ENCODE results near the gene MRPL4.
"Not testable (repeated sequence)": the region's sequence is repeated elsewhere in the genome, so short reads cannot be mapped to it uniquely, and the experiment has no call there.

MRPL4 gene

GRCh38 chr19:10268071-10268470, 16.1 kb downstream of the MRPL4 start:
- DNase-seq, result no peak

DNA sequence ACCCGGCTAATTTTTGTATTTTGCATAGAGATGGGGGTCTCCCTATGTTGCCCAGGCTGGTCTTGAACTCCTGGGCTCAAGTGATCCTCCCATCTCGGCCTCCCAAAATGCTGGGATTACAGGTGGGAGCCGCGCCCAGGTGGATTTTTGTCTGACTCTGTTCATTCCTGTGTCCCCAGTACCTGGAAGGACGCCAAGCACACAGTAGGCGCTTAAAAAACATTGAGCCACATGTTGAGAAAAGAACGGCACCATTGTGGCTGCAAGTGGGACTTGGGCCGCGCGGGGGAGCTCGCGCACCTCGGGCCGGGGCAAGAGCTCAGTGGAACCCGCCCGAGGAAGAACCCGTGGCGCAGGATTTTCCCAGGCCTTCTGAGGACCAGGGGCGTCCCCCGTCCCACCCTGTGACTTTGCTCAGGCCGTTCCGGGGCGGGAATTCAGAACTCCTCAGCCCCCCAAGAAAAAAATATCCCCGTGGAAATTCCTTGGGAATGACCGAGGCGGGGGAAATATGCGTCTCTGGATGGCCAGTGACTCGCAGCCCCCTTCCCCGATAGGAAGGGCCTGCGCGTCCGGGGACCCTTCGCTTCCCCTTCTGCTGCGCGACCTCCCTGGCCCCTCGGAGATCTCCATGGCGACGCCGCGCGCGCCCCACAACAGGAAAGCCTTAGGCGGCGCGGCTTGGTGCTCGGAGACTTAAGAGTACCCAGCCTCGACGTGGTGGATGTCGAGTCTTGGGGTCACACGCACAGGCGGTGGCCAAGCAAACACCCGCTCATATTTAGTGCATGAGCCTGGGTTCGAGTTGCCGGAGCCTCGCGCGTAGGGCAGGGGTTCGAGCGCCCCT, 17.5 kb downstream of the MRPL4 start:
- DNase-seq, result peak; percentile 90

DNA sequence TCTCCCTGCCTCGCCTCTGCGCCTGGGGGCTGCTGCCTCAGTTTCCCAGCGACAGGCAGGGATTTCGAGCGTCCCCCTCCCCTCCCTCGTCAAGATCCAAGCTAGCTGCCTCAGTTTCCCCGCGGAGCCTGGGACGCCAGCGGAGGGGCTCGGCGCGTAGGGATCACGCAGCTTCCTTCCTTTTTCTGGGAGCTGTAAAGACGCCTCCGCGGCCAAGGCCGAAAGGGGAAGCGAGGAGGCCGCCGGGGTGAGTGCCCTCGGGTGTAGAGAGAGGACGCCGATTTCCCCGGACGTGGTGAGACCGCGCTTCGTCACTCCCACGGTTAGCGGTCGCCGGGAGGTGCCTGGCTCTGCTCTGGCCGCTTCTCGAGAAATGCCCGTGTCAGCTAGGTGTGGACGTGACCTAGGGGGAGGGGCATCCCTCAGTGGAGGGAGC, 18.2 kb downstream of the MRPL4 start:
- DNase-seq, result peak; percentile 87

DNA sequence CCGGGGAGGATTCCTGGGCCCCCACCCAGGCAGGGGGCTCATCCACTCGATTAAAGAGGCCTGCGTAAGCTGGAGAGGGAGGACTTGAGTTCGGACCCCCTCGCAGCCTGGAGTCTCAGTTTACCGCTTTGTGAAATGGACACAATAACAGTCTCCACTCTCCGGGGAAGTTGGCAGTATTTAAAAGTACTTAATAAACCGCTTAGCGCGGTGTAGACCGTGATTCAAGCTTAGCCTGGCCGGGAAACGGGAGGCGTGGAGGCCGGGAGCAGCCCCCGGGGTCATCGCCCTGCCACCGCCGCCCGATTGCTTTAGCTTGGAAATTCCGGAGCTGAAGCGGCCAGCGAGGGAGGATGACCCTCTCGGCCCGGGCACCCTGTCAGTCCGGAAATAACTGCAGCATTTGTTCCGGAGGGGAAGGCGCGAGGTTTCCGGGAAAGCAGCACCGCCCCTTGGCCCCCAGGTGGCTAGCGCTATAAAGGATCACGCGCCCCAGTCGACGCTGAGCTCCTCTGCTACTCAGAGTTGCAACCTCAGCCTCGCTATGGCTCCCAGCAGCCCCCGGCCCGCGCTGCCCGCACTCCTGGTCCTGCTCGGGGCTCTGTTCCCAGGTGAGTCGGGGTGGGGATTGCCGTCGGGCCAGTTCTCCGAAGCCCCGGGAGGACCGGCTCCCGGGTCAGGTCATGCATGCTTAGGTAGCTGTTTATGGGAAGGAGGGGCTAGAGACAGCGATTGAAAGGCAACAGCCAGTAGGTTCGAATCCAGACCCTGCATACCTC, 18.8 kb downstream of the MRPL4 start, which contains the start of gene ICAM1:
ICAM1 (plus strand) TSS at position 505 of the 779 bp plus-strand sequence; CDS start at position 545, 40 bp downstream.
- DNase-seq, result peak; percentile 83

- DNase-seq, result no peak
Observed at GRCh38 chr19:10271543-10272086, 19.6 kb downstream of the MRPL4 start.

DNA sequence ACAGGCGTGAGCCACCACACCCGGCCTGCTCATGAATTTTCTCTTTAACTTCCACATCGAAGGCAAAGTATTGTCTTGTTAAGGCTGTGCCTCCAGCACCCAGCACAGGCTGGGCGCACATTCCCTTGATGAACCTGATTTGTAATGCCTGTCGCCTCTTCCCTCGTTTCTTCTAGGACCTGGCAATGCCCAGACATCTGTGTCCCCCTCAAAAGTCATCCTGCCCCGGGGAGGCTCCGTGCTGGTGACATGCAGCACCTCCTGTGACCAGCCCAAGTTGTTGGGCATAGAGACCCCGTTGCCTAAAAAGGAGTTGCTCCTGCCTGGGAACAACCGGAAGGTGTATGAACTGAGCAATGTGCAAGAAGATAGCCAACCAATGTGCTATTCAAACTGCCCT, 22.6 kb downstream of the MRPL4 start:
- no peak for DNase-seq

GRCh38 chr19:10277795-10278589, 26.0 kb downstream of the MRPL4 start:
- no peak for DNase-seq

GRCh38 chr19:10278935-10279334, 26.9 kb downstream of the MRPL4 start:
- no peak for DNase-seq

DNA sequence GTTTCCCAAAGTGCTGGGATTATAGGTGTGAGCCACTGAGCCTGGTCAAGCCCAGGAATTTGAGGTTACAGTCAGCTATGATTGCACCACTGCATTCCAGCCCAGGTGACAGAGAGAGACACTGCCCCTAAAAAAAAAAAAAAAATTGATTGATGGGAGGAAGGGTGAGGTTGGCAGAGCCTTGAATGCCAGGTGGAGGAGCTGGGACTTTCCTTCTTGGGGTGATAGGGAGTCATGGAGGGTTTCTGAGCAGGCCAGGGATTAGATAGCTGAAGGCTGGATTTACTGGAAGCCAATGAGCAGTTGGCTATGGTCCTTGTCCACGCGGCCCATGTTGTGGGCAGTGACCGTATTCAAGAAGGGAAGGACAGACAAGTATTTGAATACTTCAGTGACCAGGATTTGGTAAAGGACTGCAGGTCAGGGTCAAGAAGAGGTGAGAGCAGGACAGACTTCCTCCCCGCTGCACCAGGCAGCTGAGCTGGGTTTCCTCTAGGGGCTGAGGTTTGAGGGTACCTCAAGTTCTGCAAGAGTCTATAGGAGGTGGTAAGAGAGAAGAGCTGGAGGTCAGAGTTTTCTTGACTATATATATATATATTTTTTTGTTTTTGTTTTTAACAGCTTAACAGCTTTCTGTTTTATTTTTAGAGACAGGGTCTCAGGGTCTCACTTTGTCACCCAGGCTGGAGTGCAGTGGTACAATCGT, 27.9 kb downstream of the MRPL4 start:
- peak; percentile 29 for DNase-seq

DNA sequence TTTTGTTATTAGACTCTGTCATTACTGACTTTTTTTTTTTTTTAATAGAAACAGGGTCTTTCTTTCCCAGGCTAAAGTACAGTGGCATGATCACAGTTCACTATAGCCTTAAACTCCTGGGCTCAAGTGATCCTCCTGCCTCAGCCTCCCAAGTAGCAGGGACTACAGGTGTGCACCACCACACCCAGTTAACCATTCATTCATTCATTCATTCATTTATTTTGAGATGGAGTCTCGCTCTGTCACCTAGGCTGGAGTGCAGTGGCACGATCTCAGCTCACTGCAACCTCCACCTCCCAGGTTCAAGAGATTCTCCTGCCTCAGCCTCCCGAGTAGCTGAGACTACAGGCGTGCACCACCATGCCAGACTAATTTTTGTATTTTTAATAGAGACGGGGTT, 30.0 kb downstream of the MRPL4 start:
- not testable (repeated sequence) for DNase-seq

GRCh38 chr19:10283301-10284064, 31.5 kb downstream of the MRPL4 start:
- DNase-seq, result peak; percentile 68

DNA sequence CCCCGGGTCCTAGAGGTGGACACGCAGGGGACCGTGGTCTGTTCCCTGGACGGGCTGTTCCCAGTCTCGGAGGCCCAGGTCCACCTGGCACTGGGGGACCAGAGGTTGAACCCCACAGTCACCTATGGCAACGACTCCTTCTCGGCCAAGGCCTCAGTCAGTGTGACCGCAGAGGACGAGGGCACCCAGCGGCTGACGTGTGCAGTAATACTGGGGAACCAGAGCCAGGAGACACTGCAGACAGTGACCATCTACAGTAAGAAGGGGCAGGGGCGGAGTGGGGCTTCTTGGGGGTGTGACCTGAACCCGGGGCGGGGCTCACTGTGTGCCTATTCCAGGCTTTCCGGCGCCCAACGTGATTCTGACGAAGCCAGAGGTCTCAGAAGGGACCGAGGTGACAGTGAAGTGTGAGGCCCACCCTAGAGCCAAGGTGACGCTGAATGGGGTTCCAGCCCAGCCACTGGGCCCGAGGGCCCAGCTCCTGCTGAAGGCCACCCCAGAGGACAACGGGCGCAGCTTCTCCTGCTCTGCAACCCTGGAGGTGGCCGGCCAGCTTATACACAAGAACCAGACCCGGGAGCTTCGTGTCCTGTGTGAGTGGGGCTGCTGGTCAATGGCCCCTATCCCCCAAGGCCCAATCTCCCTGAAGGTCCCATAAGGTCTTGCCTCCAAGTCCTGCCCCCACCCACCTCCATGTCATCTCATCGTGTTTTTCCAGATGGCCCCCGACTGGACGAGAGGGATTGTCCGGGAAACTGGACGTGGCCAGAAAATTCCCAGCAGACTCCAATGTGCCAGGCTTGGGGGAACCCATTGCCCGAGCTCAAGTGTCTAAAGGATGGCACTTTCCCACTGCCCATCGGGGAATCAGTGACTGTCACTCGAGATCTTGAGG, 32.3 kb downstream of the MRPL4 start:
- DNase-seq, result no peak

DNA sequence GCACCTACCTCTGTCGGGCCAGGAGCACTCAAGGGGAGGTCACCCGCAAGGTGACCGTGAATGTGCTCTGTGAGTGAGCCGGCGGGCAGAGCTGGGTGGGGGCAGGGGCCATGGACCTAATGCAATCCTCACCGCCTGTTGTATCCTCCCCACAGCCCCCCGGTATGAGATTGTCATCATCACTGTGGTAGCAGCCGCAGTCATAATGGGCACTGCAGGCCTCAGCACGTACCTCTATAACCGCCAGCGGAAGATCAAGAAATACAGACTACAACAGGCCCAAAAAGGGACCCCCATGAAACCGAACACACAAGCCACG, 32.9 kb downstream of the MRPL4 start:
- DNase-seq, result no peak

- peak; percentile 41 for DNase-seq
Observed at GRCh38 chr19:10285393-10285792, 33.4 kb downstream of the MRPL4 start.

DNA sequence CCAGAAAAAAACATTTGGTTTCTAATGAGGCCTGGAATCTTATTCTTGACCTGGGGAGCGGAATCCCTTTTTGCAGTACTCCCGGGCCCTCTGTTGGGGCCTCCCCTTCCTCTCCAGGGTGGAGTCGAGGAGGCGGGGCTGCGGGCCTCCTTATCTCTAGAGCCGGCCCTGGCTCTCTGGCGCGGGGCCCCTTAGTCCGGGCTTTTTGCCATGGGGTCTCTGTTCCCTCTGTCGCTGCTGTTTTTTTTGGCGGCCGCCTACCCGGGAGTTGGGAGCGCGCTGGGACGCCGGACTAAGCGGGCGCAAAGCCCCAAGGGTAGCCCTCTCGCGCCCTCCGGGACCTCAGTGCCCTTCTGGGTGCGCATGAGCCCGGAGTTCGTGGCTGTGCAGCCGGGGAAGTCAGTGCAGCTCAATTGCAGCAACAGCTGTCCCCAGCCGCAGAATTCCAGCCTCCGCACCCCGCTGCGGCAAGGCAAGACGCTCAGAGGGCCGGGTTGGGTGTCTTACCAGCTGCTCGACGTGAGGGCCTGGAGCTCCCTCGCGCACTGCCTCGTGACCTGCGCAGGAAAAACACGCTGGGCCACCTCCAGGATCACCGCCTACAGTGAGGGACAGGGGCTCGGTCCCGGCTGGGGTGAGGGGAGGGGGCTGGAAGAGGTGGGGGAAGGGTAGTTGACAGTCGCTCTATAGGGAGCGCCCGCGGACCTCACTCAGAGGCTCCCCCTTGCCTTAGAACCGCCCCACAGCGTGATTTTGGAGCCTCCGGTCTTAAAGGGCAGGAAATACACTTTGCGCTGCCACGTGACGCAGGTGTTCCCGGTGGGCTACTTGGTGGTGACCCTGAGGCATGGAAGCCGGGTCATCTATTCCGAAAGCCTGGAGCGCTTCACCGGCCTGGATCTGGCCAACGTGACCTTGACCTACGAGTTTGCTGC, 35.1 kb downstream of the MRPL4 start, which contains the start of gene ICAM4:
ICAM4 (plus strand) TSS at position 153 of the 935 bp plus-strand sequence; CDS start at position 211, 58 bp downstream.
- DNase-seq, result peak; percentile 97

DNA sequence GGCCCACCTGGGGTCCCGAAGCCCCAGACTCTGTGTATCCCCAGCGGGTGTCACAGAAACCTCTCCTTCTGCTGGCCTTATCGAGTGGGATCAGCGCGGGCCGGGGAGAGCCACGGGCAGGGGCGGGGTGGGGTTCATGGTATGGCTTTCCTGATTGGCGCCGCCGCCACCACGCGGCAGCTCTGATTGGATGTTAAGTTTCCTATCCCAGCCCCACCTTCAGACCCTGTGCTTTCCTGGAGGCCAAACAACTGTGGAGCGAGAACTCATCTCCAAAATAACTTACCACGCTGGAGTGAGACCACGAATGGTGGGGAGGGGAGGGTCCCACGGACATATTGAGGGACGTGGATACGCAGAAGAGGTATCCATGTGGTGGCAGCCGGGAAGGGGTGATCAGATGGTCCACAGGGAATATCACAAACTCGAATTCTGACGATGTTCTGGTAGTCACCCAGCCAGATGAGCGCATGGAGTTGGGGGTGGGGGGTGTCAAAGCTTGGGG, 36.7 kb downstream of the MRPL4 start:
- peak; percentile 97 for DNase-seq

- DNase-seq, result peak; percentile 95
Observed at GRCh38 chr19:10289167-10289835, 37.3 kb downstream of the MRPL4 start.

DNA sequence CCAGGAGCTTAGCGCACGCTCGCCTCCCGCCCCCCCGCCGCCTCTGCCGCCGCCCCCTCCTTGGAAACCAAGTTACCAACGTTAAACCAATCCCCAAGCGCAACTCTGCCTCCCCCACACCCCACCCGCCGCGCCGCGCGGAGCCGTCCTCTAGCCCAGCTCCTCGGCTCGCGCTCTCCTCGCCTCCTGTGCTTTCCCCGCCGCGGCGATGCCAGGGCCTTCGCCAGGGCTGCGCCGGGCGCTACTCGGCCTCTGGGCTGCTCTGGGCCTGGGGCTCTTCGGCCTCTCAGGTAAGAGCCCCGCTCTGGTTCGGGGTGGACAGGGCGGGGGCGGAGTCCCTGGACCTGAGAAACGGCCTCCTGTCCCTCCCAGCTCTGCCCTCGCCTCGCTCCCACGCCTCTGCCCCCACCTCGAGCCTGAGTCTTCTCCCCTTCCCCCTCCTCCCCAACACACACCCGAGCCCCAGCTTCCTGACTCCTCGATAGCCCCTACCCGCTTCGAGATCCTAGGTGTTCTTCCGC, 37.9 kb downstream of the MRPL4 start, which contains the start of gene ICAM5:
ICAM5 (plus strand) TSS at position 117 of the 521 bp plus-strand sequence; CDS start at position 209, 92 bp downstream.
- DNase-seq, result peak; percentile 88

Data from hematopoietic multipotent progenitor cell treated with erythropoietin and hydrocortisone succinate and interleukin-3 and kit ligand, for 4 days (in vitro differentiated cells).